OCI-M1 (cell line): ENCODE data around the gene GDF10.

Experiments
- DNase-seq: peaks from one replicate; lab custom pipeline; 2025; lab: John Stamatoyannopoulos, UW

The GDF10 gene

GRCh38 chr10:47269294-47269693 lies 30.7 kb upstream of the GDF10 start:
- no peak for DNase-seq

- DNase-seq, result no peak
Observed at GRCh38 chr10:47276071-47276470, 23.9 kb upstream of the GDF10 start.

- DNase-seq, result no peak
Observed at GRCh38 chr10:47276576-47277351, 23.2 kb upstream of the GDF10 start.

GRCh38 chr10:47277352-47278151 lies 22.4 kb upstream of the GDF10 start:
- DNase-seq, result no peak

GRCh38 chr10:47278152-47278473 lies 21.9 kb upstream of the GDF10 start:
- DNase-seq, result no peak

GRCh38 chr10:47278720-47279119 lies 21.3 kb upstream of the GDF10 start:
- DNase-seq, result no peak

- DNase-seq, result no peak
Observed at GRCh38 chr10:47279276-47279675, 20.7 kb upstream of the GDF10 start.

- DNase-seq, result no peak
Observed at GRCh38 chr10:47282005-47282656, 17.9 kb upstream of the GDF10 start.

- DNase-seq, result no peak
Observed at GRCh38 chr10:47282657-47283018, 17.4 kb upstream of the GDF10 start.

GRCh38 chr10:47283101-47283630 lies 16.8 kb upstream of the GDF10 start:
- no peak for DNase-seq

GRCh38 chr10:47283848-47284247 lies 16.1 kb upstream of the GDF10 start:
- no peak for DNase-seq

GRCh38 chr10:47285381-47286115 lies 14.4 kb upstream of the GDF10 start:
- no peak for DNase-seq

- no peak for DNase-seq
Observed at GRCh38 chr10:47286116-47286505, 13.9 kb upstream of the GDF10 start.

- no peak for DNase-seq
Observed at GRCh38 chr10:47286591-47287315, 13.2 kb upstream of the GDF10 start.

GRCh38 chr10:47287365-47287802 lies 12.6 kb upstream of the GDF10 start:
- no peak for DNase-seq

- no peak for DNase-seq
Observed at GRCh38 chr10:47287805-47288204, 12.2 kb upstream of the GDF10 start.

GRCh38 chr10:47288236-47288635 lies 11.8 kb upstream of the GDF10 start:
- no peak for DNase-seq

GRCh38 chr10:47288916-47289495 lies 11.0 kb upstream of the GDF10 start:
- no peak for DNase-seq

GRCh38 chr10:47289921-47290320 lies 10.1 kb upstream of the GDF10 start:
- no peak for DNase-seq

- DNase-seq, result no peak
Observed at GRCh38 chr10:47290338-47290737, 9.7 kb upstream of the GDF10 start.

- no peak for DNase-seq
Observed at GRCh38 chr10:47291682-47292081, 8.3 kb upstream of the GDF10 start.
